Posterior vena cava (tissue), 2 donors: ENCODE data around the gene FANCL. TPM values are rescaled to one million over a fixed set of nuclear protein-coding genes. Genes with fewer than 3 reads are reported as not detected.
"Not testable (repeated sequence)": the region's sequence is repeated elsewhere in the genome, so short reads cannot be mapped to it uniquely, and the experiment has no call there.

ENCODE experiments used
- DNase-seq: peaks from one replicate; pipeline ENCODE4 v3.0.0-alpha.2; 2020; ENCODE audit warnings: low spot score
- intact Hi-C, 2 donors: fragments of 100-400 bp; cut with DNase I; formaldehyde crosslinking; loops; one replicate each; pipeline versions ENCODE4 v1.14.1 to v1.14.2; 2022 to 2023
- total RNA-seq, 2 donors: library from RNA; stranded (reverse); fragmentation: NEBNext Ultra II Directional; extraction: Animal tissue kit (Norgen Biotek cat#: 25700); gene quantifications; one replicate each; pipeline ENCODE4 v1.2.1, GENCODE V29; 2021
- donor health status: DM: yes; HTN: yes; CAD: no.
- donor health status: DM: yes; HTN: yes; CAD: no.

FANCL gene
- total RNA-seq, 2 donors from 2014 or later: 17.9 to 18.0 TPM

GRCh38 chr2:58163913-58164312 is 77.2 kb downstream of the FANCL start:
- intact Hi-C loops: no loop called here

DNA sequence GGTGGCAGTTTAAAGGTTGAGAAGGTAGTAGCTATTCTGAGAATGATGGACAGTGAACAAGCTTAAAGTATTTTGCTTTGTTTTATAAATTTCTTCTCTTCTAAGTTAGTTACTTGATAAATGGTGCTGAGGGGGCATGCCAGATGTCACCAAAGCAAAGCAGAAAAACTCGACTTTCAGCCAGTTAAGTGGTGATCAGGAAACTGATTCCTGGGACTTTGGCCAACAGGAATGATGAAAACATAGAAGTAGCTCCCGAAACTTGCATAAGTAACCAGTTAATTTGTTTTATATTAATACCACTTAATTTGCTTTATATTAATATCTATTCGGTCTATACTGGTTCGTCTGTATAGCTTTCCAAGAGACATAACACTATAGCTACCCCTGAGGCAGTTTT is 82.6 kb downstream of the FANCL start:
- no peak for DNase-seq
- intact Hi-C loops: no loop called here

More at GRCh38 chr2:58163913-58164312, 77.2 kb downstream of the FANCL start:
- no peak for DNase-seq

- DNase-seq: no peak
- intact Hi-C loops: no loop called here
These were observed 83.4 kb downstream of the FANCL start for GRCh38 chr2:58157754-58158153.

- intact Hi-C loops: no loop called here
- no peak for DNase-seq
These were observed 84.3 kb downstream of the FANCL start for GRCh38 chr2:58156780-58157179.

- intact Hi-C loops: no loop called here
- no peak for DNase-seq
These were observed 85.9 kb downstream of the FANCL start for GRCh38 chr2:58155160-58155778.

DNA sequence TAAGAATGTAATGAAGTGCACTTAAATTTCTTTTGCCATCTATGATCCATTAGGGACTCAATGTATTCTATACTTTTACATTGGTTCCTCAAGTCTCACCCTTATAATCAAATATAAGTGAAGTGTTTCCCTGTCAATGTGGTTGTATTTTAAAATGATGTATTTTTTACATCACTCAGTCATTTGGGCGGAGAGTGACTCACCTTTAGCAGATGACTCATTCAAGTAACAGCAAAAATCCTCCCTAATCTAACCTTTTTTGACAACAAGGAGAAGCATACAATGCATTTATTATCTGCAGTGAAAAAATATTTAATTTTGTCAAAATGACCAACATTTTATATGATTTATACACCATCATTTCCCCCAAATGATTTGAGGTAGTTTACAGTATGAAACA is 94.4 kb downstream of the FANCL start:
- intact Hi-C loops: no loop called here
- DNase-seq: no peak

- intact Hi-C loops, DNase-seq: not testable (repeated sequence)
These were observed 95.4 kb downstream of the FANCL start for GRCh38 chr2:58145769-58146168.

DNA sequence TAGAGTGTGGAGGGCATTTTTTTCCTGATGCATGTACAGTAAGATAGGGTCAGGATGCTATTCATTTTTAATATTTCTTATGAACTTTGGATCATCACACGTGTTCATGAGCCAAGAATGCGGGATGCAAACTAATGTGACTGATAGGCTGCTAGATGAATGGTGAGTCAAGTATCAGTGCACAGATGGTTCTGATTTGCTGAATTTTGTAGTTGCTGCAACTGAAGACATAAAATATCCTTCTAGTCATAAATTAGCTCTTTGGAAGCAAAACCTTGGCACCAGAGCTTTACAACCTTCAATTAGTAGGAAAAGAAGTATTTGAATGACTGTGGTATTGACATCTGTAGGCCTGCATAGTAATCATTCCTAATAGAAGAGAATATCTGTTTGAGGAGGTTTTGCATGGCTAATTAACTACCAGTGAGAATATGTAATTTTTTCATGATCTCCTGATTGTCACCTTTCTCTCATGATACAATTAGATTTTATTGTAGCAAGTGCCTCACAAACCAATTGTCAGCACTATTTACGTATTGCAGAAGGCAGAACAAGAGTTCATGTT is 100.5 kb downstream of the FANCL start:
- intact Hi-C loops: no loop called here
- no peak for DNase-seq

- intact Hi-C loops: no loop called here
- no peak for DNase-seq
These were observed 102.6 kb downstream of the FANCL start for GRCh38 chr2:58138396-58139030.

DNA sequence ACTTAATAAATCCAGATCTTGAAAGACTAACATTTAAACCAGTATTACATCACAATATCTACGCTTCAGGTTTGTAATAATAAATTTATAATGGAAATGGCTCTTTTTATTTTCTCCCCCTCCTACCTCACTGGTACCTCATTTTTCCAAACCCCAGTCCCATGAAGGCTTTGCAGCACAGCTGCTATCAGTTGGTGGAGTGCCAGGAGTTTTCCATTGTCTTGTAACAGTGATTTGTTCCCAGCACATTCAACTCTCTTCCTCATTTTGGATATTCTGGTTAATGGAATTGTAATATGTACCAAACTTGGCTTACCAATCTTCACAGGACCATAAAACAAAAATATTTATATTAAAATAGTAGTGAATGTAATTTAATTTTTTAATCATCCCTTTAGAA is 103.3 kb downstream of the FANCL start:
- intact Hi-C loops: no loop called here
- DNase-seq: no peak

GRCh38 chr2:58137221-58137620 is 103.9 kb downstream of the FANCL start:
- intact Hi-C loops: no loop called here
- no peak for DNase-seq

DNA sequence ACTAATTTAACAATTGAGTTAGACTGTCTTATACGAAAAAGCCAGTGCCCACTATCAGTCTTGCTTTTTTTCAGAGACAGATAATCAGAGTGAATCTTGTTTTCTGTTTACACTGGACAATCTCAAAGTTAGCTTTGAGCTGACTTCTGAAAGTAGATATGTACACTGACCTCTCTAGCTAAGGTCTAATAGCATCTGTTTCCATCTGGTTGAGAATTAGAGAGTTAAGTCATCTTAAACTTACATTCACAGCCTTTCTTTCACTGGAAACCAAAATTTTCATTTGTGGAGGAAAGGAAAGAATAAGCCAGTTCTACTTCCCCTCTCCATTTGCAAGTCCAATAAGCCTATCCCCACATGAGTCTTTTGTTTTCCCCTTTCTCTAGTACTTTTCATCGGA is 105.3 kb downstream of the FANCL start:
- DNase-seq: no peak
- intact Hi-C loops: no loop called here

DNA sequence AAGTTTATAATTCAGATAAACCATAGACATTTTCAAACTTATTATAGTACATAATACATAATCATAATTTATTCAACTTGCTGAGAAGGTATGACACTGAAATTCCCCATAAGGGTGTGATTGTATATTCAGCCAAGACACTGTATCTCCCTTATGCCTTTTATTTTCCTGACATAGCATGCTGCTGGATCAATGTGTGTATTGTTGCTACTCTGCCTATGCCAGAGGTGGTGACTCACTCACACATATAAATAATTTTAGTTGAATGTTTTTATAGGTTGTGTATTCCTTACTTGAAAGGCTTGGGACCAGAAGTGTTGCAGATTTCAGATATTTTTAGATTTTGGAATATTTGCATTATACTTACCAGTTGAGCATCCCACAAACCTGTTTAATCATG is 107.7 kb downstream of the FANCL start:
- no peak for DNase-seq
- intact Hi-C loops: no loop called here

DNA sequence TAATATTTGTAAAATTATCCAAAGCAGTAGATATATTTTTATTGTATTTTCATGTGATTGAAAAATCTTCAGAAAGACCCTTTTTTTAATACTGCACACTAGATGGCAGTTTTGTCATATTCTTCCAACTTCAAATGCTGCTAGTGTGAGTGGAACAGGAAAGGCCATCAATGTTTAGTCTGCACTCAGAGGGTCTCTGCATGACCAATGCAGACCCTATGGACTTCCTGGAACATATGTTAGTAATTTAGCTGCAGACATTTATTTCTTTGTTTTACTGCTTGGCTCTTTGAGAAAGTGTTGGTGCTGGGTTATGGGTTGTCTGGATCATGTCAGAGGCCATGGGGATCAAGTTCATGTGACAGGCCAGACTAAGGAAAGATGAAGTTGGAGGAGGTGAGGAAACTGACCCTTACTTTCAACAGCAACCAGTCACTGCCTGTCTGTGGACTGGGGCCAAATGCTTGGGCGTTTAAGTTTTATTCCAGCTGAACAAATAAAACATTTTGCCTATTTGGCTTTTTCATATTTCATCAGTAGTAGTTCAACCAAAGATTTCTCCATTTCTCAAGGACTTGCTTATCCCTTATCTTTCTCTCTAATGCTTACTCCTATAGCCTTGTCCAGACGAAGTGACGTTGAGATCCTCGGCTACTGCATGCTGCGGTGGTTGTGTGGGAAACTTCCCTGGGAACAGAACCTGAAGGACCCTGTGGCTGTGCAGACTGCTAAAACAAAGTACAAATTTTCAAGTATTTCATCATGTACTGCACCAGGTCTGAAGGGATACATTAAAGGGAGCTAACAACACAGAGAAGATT is 109.7 kb downstream of the FANCL start:
- DNase-seq: no peak

GRCh38 chr2:58130238-58130637 is 110.9 kb downstream of the FANCL start:
- intact Hi-C loops: no loop called here
- no peak for DNase-seq

More for the DNA sequence above, 109.7 kb downstream of the FANCL start:
- intact Hi-C loops: no loop called here

- DNase-seq: no peak
- intact Hi-C loops: no loop called here
These were observed 114.0 kb downstream of the FANCL start for GRCh38 chr2:58127111-58127510.

- no peak for DNase-seq
- intact Hi-C loops: no loop called here
These were observed 118.6 kb downstream of the FANCL start for GRCh38 chr2:58122540-58122939.

- DNase-seq: no peak
- intact Hi-C loops: no loop called here
These were observed 119.1 kb downstream of the FANCL start for GRCh38 chr2:58122040-58122439.

DNA sequence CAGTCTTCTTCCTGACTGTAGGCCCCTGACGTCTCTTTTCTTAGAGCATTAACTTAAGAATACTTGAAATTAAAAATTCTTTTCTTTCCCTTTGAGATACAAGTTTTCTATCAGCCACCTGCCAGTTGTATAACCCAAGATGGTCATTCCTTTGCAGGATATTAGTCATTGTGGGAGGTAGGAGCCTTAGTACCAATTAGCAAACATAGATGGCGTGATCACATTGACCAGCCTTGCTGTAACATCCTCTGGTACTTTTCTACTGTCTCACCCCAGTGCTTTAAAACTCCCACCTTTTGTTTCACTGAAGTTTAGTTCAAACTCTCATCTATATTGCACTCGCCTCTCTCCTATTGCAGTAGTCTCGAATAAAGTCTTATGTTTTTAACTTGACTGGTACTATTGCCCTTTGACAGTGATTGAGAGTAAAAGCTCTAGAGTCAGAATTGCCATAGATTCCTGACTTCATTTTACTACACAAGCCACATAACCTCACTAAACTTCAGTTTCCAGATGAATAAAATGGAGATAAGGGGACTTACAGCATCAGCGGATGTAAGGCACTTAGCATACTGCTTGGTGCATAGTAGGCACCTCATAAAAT is 120.4 kb downstream of the FANCL start:
- no peak for DNase-seq
- intact Hi-C loops: no loop called here

GRCh38 chr2:58113563-58113962 is 127.6 kb downstream of the FANCL start:
- intact Hi-C loops, DNase-seq: not testable (repeated sequence)
